Activated CD8-positive, alpha-beta memory T cell treated with anti-CD3 and anti-CD28 coated beads for 1 hour (primary cell): ENCODE measurements around the gene FMO2.

Source experiments
- DNase-seq, 2 donors: peaks; one replicate each; pipeline ENCODE4 v3.0.0-alpha.2; 2020; ENCODE audit warnings: low read depth in 1 of 2; ENCODE audit errors: extremely low read depth in 1 of 2

Gene FMO2, protein sequence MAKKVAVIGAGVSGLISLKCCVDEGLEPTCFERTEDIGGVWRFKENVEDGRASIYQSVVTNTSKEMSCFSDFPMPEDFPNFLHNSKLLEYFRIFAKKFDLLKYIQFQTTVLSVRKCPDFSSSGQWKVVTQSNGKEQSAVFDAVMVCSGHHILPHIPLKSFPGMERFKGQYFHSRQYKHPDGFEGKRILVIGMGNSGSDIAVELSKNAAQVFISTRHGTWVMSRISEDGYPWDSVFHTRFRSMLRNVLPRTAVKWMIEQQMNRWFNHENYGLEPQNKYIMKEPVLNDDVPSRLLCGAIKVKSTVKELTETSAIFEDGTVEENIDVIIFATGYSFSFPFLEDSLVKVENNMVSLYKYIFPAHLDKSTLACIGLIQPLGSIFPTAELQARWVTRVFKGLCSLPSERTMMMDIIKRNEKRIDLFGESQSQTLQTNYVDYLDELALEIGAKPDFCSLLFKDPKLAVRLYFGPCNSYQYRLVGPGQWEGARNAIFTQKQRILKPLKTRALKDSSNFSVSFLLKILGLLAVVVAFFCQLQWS

DNA sequence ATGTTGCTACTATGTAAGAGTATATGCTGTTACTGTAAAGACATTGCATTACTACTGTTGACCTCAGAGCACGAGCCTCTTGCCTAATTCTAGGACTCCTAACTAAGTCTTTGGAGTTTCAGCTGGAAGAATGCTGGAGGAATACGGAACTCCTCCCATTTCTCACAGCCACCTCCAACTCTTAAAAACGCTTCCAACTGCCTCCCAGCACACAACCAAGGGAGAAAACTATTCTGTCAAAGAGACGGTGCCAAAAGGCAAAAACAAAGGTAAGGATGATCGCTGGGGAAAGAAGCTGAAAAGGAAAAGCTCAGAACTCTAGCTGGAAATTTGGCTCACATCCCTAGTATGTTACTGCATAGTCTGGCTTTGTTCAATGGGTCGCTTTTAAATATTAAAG, at the start of gene FMO2:
Gene FMO2, plus strand, starts transcription at position 210 of the 400 bp plus-strand sequence. CDS start 414 bp downstream, outside the sequence.
- DNase-seq, result no peak

DNA sequence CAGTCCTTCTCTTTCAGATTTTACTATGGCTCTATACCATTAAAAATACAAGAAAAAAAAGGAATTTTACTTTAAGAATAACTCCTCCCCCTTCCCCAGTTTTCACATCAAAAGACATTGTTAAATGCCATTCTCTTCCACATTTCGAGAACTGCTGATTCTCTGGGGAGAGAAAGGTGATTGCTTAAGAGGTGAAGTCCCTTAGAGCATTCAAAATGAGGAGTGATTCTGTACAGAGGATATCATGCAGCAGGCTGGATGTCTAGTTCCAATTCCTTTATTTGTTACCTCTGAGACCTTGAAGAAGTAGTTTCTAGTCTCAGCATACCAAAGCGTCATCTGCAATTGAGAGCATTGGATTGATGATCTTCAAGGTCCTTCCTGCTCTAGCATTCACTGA, 47.5 kb upstream of the FMO2 start:
- no peak for DNase-seq

DNA sequence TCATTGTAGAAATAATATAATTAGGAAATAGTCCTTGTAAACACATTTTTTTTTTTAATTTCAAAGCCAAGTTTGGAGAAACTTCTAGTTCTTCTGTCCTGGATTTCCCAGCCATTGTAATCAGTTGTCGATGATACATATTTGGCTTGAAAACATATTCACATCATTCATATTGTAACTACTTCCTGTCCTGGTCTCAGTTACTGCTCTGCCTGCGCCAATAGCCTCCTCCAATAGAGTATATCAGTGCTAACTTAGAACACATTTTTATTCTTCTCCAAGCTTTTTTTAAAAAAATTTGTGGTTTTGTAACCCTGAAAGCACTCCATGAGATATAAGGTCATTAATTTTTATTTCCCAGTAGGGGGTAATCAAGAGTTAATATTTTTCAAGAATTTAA, 46.1 kb upstream of the FMO2 start:
- no peak for DNase-seq

DNA sequence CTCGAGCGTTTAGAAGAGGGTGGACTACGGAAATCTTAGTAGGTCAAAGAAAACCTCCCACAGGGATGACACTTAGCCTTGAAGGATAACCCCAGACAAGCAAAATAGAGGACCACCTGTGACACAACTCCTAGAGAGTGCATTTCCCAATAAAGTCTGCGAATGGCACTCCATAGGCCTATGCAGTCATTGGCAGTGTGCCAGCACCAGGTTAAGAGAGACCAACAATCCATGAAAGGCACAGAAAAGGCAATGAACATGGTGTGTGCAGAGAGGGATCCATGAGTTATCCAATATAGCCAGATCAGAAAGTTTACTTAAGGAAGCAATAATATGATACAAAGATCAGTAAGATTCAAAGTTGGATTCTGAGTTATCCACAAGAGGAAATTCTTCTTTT, 45.2 kb upstream of the FMO2 start:
- DNase-seq, result no peak

DNA sequence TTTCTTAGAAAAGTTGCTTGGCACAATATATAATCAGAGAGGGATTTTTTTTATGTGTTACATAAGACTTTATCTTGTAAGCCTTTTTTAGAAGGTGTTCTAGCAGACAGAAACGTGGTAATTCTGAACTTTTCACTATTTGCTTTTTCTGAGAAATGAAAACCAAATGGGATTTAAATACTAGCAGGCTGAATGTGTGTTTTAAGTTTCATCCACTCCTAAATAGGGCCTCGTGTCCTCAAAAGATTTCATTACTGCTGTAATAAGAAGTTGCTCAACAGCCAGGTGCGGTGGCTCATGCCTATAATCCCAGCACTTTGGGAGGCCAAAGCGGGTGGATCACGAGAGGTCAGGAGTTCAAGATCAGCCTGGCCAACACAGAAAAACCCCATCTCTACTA, 44.7 kb upstream of the FMO2 start:
- no peak for DNase-seq

DNA sequence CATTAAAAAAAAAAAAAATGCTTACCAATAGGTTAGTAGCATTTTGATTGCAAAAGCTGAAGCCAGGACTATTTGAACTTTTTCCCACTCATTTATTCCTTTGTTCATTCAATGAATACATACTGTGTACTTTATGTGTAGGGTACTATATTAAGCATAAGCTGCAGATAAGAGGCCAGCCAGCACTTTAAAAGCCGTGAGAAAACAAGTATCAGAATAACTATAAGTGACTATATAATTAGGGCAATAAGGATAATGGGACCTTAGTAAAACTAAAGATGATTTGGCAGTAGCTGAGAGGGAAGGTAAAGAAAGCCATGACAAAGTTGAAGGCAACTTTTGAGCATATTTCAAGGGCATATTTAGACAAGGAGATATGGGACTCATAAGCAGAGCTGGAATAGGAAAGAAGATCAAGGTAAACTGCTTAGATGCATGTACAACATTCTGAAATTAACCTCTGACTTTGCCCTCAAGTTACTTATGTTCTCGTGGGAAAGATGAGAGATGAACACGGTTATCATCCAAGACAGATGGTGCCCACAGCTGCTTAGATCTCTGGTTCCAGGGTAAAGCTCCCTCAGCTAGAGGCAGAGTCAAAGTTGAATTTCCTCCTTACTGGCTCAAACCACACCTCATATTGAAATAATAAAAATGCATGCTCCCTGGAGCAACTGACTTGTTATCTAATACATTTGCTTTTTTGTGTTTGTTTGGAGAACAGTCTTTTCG, 44.0 kb upstream of the FMO2 start:
- DNase-seq, result no peak

DNA sequence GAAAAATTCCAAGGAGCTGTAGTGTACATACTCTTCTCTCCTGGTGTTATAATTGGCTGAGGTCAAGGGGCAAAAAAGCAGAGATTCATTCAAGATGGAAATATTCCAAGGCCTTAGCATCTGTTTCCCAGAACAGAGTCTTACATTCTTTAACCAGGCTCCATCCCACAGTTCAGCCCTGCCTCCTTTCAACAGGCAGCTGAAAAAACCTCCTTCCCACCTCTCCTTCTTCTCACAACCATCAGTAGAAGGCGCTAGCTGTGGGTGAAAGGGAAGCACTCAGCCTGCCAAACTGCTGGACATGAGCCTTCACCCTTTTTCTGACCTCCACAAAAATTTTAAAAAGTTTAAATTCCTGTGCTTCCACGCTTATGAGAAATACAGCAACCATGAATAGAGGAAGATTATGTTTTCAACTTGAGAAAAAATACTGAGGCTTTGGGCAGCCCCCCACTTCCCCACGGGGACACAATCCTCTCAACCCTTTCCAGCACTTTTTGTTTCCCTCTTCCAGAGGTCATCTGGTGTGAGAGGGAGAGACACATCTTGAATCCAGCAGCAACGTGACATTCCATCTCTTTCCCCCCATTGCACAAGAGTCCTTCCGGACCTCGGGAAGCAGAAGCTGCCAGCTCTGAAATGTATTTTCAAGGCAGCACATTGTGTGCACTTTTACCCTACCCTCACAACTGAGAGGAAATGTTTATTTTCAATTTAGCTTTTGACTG, 43.2 kb upstream of the FMO2 start:
- DNase-seq, result no peak

DNA sequence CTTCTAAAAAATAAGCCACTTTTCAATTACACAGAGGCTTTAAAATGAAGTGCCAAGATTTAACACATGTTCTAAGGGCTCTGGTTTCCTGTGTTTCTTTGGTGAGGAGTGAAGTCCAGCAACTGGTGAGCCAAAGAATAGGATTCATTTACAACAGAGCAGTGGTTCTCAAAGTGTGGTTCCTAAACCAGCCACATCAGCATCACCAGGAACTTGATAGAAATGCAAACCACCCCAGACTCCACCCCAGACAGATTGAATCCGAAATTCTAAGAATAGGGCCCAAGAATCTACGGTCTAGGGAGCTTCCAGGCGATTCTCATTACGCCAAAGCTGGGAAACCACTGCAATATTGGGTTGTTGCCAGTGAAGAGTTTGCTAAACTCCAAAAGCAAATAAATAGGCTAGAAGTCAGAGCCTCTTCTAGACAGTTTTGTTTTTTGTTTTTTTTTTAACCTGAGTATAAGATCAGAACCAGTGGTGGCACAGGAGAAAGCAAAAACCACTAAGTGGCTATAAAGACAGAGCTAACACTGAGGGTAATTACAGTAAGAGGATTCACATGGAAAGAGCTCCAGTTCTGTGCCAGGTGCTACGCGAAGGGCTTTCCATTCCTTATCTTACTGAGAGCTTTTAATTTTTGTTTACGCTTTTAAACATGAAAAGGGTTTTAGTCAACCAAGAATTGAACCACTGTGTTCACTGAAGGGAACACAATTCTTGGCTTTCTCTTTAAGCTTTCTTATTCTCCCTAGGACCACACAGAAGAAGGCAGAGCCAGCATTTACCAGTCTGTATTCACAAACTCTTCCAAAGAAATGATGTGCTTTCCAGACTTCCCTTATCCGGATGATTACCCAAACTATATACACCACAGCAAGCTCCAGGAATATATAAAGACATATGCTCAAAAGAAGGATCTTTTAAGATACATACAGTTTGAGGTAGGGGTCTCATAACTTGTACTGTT, 42.4 kb upstream of the FMO2 start:
- no peak for DNase-seq

DNA sequence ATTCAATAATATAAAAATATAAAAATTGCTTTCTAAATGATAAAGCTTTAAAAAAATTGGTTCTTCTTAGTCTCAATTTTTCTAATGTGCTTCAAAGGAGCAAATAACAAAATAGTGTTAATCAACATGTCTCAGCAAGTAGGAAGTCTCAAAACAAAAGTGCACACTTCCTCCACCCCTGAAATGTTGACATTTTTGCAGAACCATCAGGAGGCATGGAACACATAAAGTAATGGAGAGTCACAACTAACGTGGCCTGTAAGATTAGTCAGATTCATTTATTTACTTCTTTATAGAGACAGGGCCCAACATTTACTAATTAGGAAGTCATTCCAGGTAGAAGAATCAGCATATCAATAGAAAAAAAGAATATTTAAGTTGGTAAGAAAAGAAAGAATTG, 34.9 kb upstream of the FMO2 start:
- no peak for DNase-seq

DNA sequence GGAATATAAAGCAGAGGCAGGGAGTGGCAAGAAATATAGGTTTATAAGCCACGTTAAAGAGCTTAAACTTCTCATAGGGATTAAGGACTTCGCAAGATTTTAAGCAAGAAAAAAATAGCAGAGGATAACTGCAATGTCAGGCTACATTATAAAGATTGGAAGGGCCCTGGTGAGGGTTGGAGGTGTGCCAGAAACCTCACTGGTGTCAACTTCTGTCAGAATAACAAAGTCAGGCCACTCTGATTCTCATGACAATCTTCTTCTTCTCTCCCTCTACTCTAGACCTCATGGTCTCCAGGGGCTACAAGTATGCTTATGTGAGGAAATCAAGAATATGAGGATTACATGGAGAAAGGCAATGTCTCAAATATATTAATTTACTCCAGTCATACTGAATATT, 32.6 kb upstream of the FMO2 start:
- DNase-seq, result no peak

DNA sequence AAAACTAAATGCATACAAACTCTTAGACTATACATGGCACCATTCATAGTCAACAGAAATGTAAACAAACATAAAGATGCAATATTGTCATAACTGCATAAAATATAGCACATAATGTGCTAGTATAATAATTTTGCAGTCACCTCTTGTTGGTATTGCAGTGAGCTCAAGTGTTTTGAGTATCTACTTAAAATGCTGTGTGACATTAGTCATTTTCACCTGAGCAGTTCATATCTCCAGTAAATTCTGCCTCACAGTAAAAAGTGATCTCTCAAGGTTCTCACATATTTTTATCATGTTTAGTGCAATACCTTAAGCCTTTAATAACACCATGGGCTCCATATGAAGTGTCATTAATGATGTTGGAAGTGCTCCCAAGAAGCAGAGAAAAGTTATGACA, 29.6 kb upstream of the FMO2 start:
- no peak for DNase-seq

DNA sequence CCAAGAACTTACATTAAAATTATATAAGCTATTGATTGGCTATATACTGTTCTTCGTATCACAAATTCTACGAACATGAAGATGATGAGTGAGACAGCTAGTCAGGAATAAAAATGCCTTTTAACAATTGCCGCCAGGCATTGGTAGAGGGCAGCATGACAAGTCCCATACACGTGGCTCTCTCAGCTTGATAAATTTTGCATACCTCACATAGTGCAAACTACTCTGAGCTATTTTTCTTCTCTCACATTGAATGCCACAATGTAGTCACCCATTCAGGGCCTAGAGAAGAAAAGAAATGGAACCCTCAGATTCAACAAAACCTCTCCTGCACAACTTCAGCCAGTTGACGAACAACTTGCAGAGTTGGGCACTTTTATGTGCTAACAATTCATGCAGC, 27.0 kb upstream of the FMO2 start:
- no peak for DNase-seq

DNA sequence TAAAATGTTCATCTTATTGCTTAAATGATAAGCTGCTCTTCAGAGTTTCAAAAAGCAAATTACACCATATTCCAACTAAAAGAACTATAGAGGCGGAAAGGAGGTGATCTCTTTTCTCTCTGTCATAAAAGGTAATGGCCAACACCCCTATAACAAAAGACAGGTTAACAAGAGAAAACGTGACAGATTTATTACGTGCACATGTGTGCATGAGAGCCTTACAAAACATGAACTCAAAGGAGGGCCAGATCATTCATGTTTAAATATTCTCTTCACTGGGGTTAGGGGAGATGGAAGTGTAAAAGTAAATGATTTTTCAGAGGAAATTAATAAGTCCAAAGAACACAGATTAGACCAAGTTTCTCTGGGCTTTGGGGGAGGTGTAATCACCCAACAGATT, 26.5 kb upstream of the FMO2 start:
- DNase-seq, result no peak

DNA sequence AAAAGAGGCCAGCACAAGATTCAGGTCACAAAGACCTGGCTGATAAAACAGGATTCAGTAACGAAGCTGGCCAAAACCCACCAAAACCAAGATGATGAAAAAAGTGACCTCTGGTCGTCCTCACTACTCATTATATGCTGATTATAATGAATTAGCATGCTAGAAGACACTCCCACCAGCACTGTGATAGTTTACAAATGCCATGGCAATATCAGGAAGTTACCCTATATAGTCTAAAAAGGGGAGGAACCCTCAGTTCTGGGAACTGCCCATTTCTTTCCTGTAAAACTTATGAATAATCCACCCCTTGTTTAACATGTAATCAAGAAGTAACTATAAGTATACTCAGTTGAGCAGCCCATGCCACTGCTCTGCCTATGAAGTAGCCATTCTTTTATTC, 26.0 kb upstream of the FMO2 start:
- DNase-seq, result no peak

DNA sequence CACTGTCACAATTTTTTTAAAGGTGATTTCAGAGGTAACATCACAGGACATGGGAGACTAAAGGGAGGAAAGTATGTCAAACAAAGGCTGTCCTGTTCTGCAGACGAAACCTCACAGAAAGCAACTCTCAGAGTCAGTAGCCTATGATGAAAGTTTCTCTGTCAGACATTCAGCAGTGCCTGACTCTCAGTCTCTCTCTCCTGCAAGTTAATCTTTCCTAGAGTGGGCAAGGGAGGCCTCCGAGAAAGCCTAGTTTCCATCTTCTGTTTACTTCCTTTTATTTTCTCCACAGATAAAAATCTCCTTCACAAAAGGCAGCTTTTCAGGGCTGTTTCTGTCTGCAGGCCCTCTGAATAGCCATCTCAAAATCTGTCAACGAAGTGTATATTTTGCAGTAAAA, 24.9 kb upstream of the FMO2 start:
- no peak for DNase-seq

DNA sequence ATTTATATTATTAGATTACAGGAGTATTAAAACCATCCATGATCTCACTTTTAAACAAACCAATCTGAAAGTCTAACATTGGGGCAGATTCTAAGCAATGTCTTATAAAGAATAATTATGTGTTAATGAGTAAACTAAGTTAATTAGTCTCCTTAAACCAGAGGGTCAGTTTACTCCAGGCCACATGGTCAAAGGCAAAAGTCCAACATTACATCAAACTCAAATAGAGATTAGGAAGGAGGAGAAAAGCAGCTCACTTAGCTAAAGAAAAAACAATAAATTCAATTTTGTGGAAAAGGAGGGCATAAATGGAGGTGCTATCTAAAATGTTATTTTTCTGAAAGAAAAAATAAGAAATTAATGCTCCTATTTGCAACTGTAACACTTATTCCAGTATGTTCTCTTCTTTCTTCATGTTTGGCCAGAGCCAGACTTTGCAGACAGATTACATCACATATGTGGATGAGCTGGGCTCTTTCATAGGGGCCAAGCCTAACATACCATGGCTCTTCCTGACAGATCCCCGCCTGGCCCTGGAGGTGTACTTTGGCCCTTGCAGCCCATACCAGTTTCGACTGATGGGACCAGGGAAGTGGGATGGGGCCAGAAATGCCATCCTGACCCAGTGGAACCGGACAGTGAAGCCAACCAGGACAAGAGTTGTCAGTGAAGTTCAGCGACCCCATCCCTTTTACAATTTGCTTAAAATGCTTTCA, 24.3 kb upstream of the FMO2 start:
- DNase-seq, result no peak

DNA sequence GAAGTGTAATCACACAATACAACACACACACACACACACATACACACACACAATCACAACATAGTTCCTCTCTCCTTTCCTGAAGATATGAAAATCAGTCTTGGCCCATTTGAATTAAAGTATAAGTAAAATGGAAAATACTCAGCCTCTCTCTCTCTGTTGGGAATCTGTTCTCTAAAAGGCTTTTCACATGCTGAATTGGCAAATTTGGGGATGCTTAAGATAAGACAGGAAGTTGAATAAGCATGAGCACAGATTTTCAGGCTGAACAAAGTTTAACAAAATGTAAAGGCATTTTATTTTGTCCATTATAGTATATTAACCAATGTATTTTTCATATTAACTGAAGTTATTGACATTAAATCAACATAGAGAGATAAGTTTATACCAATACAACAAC, 23.7 kb upstream of the FMO2 start:
- no peak for DNase-seq

DNA sequence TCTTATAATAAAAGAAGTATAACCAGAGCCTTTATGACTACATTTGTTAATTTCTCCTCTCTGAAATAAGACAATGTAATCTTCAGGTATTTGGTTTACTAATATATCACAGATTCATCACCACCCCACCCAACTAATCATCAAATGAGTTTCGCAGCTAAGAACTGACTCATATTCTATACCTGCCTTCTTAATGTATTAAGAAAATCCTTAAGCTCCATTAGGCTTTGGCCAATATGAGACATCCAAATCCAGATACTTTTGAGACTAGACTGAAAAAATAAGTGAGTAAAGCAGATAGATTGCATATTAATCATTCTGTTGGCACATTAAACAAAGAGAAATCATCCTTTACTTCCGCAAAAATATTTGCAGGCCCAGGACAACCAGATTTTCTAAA, 18.7 kb upstream of the FMO2 start:
- no peak for DNase-seq

DNA sequence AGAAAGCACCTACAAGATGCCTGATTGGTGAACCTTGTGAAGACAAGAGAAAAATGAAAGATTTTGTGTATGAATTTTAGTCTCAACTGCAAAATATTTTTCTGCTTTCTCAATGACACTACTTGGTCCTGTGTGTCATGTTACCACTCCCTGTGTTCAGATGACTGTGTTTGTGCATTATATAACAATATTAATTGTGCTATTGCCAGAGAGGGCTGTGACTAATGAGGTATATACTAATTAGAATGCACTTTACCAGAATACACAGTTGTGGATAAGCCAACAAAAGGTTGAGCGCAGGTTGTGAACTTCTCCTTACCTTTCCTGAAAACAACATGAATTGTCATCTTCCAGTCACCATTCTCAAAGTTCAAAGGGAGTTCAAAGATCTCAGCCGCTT, 17.3 kb upstream of the FMO2 start:
- no peak for DNase-seq

DNA sequence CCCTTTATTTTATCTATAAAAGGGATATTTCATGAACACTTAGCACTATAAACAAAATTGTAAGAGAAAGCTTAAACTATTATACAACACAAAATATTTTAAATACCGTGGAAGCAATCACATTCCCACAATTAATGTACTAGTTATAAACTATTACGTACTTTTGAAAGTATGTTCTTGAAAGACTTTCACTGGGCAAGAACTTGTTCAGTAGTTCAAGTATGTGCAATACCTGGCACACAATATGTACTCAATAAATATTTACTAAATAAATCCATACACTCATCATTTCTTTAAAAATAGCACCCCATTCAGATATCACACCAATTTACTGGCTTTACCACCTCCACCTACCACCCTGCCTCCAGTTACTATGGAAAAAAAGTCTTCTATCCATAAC, 12.6 kb upstream of the FMO2 start:
- DNase-seq, result no peak
